SK-N-SH (cell line): ENCODE measurements around the gene TRPV6. TPM values are rescaled to one million over a fixed set of nuclear protein-coding genes. Genes with fewer than 3 reads are reported as not detected.

Experiments used
- CTCF ChIA-PET: fragments of 300-600, 350-600 bp; formaldehyde crosslinking; extraction: SDS; loops from one replicate; lab custom pipeline; 2021; lab: Yijun Ruan, JAX
- POLR2A ChIA-PET: fragments of 350-600 bp; sonication (Branson Sonifier 250); formaldehyde crosslinking; extraction: SDS; loops from one replicate; lab custom pipeline; 2020; ENCODE audit warnings: antibody characterized with exemption, inconsistent platforms; lab: Yijun Ruan, JAX
- DNase-seq: peaks from one replicate; pipeline ENCODE4 v3.0.0; 2012
- H2AFZ ChIP-seq: fragments of 200-600 bp; sonication (generic); 2 replicates; pipeline ENCODE4 v1.8.1; 2016; ENCODE audit warnings: antibody characterized with exemption, mild to moderate bottlenecking, low read depth
- H3F3A ChIP-seq: fragments of 200-600 bp; sonication (generic); replicated peaks from 2 replicates; pipeline ENCODE3; 2016; ENCODE audit warnings: antibody characterized with exemption, mild to moderate bottlenecking; ENCODE audit not compliant: insufficient read depth
- H3K27ac ChIP-seq, 2 experiments: fragments of 200-500 bp in 1 of 2; fragments of 200-600 bp in 1 of 2; sonication (Bioruptor generic) in 1 of 2; sonication (generic), shearing (Covaris generic) in 1 of 2; 2 replicates each; pipeline versions ENCODE4 v1.5.1 to v1.6.1; 2014 to 2016; ENCODE audit warnings: low read depth in 2 of 2, inconsistent platforms in 1 of 2, low read length in 1 of 2, mild to moderate bottlenecking in 1 of 2, mixed read lengths in 1 of 2
- H3K27me3 ChIP-seq: fragments of 200-600 bp; sonication (generic), shearing (Covaris generic); 2 replicates; pipeline ENCODE4 v1.6.1; 2016; ENCODE audit warnings: mixed run types; ENCODE audit not compliant: insufficient read depth
- H3K36me3 ChIP-seq, 2 experiments: fragments of 200-500 bp in 1 of 2; fragments of 200-600 bp in 1 of 2; sonication (Bioruptor generic) in 1 of 2; sonication (generic) in 1 of 2; replicated peaks in 1 of 2; 2 replicates each; pipeline versions ENCODE3 to v1.5.1; 2014 to 2016; ENCODE audit warnings: low read length in 1 of 2, mild to moderate bottlenecking in 1 of 2; ENCODE audit not compliant: insufficient read depth in 2 of 2, control insufficient read depth in 1 of 2
- H3K4me1 ChIP-seq, 2 experiments: fragments of 200-500 bp in 1 of 2; fragments of 200-600 bp in 1 of 2; sonication (Bioruptor generic) in 1 of 2; sonication (generic), shearing (Covaris generic) in 1 of 2; 2 replicates each; pipeline versions ENCODE4 v1.5.1 to v1.6.1; 2014 to 2016; ENCODE audit warnings: low read depth in 1 of 2, low read length in 1 of 2, mixed run types in 1 of 2; ENCODE audit not compliant: insufficient read depth in 2 of 2, control insufficient read depth in 1 of 2
- H3K4me2 ChIP-seq: fragments of 200-600 bp; sonication (generic), shearing (Covaris generic); 2 replicates; pipeline ENCODE4 v1.6.1; 2017; ENCODE audit warnings: mixed run types
- H3K4me3 ChIP-seq, 2 experiments: fragments of 200-500 bp in 1 of 2; fragments of 200-600 bp in 1 of 2; sonication (Bioruptor generic) in 1 of 2; sonication (generic), shearing (Covaris generic) in 1 of 2; 2 replicates each; pipeline versions ENCODE4 v1.5.1 to v1.8.1; 2014 to 2016; ENCODE audit warnings: low read depth in 2 of 2, inconsistent platforms in 1 of 2, low read length in 1 of 2, mild to moderate bottlenecking in 1 of 2, mixed read lengths in 1 of 2, moderate library complexity in 1 of 2
- H3K79me2 ChIP-seq: fragments of 200-600 bp; sonication (generic); 2 replicates; pipeline ENCODE4 v1.8.1; 2017; ENCODE audit warnings: mild to moderate bottlenecking; ENCODE audit not compliant: insufficient read depth
- H3K9ac ChIP-seq: fragments of 200-600 bp; sonication (generic); 2 replicates; pipeline ENCODE4 v1.6.1; 2017; ENCODE audit warnings: mixed run types
- H3K9me2 ChIP-seq: fragments of 200-600 bp; sonication (generic); 2 replicates; pipeline ENCODE4 v1.6.1; 2017; ENCODE audit warnings: mixed run types
- H3K9me3 ChIP-seq: fragments of 200-600 bp; sonication (generic); 2 replicates; pipeline ENCODE4 v1.6.1; 2017; ENCODE audit warnings: mixed run types, mild to moderate bottlenecking, moderate library complexity
- H4K20me1 ChIP-seq: fragments of 200-600 bp; sonication (generic); 2 replicates; pipeline ENCODE4 v1.6.1; 2017; ENCODE audit warnings: mild to moderate bottlenecking, mixed run types; ENCODE audit not compliant: insufficient read depth
- ELF1 ChIP-seq: IDR thresholded peaks from 2 replicates; pipeline ENCODE4 v1.4.0; 2012
- EZH2phosphoT487 ChIP-seq: fragments of 200-600 bp; sonication (generic); IDR thresholded peaks from 2 replicates; pipeline ENCODE4 v1.6.1; 2017; ENCODE audit warnings: low read depth, mixed run types, mild to moderate bottlenecking, antibody characterized with exemption, moderate library complexity, borderline replicate concordance
- FOXJ3 ChIP-seq: sonication (generic); formaldehyde crosslinking; IDR thresholded peaks from 2 replicates; pipeline ENCODE4 v1.5.1; 2020; ENCODE audit warnings: mild to moderate bottlenecking, missing genetic modification reagents
- GABPA ChIP-seq: IDR thresholded peaks from 2 replicates; pipeline ENCODE4 v1.4.0; 2012; ENCODE audit warnings: low read depth, mild to moderate bottlenecking
- JUND ChIP-seq: IDR thresholded peaks from 2 replicates; pipeline ENCODE4 v1.4.0; 2012
- MXI1 ChIP-seq: IDR thresholded peaks from 2 replicates; pipeline ENCODE4 v1.6.1; 2012; ENCODE audit warnings: mild to moderate bottlenecking, low read depth, low read length, improper control_type of control experiment
- NRF1 ChIP-seq: IDR thresholded peaks from 2 replicates; pipeline ENCODE4 v1.6.1; 2012; ENCODE audit warnings: low read depth, mild to moderate bottlenecking, low read length
- RAD21 ChIP-seq: IDR thresholded peaks from 2 replicates; pipeline ENCODE4 v1.6.1; 2012; ENCODE audit warnings: mild to moderate bottlenecking, low read length
- RXRA ChIP-seq: IDR thresholded peaks from 2 replicates; pipeline ENCODE4 v1.4.0; 2012; ENCODE audit warnings: low read depth, mild to moderate bottlenecking, borderline replicate concordance
- SMC3 ChIP-seq: IDR thresholded peaks from 2 replicates; pipeline ENCODE4 v1.6.1; 2012; ENCODE audit warnings: low read depth, low read length, improper control_type of control experiment
- TCF12 ChIP-seq: IDR thresholded peaks from 2 replicates; pipeline ENCODE4 v1.4.0; 2012
- WGBS: methylation state at CpG from one replicate; pipeline ENCODE4 v1.1.6; 2017; ENCODE audit warnings: low lambda C conversion rate; 5-methylcytosine and 5-hydroxymethylcytosine counted together
- polyA plus RNA-seq, 3 experiments: library from polyadenylated mRNA; depleted of rRNA; stranded (reverse); fragments of >200 nt; gene quantifications; 2 replicates each; pipeline ENCODE4 v1.2.3, GENCODE V29; 2012
- TF ChIP-seq, protein P1 (sequence below): IDR thresholded peaks from 2 replicates; pipeline ENCODE4 v1.4.0; 2012; ENCODE audit warnings: low read depth, borderline replicate concordance
- TF ChIP-seq, protein P2 (sequence below): fragments of 200-600 bp; sonication (generic); IDR thresholded peaks from 2 replicates; pipeline ENCODE4 v1.6.1; 2017; ENCODE audit warnings: antibody characterized with exemption, mild to moderate bottlenecking, moderate library complexity
- TF ChIP-seq, protein P3 (sequence below): IDR thresholded peaks from 2 replicates; pipeline ENCODE4; 2012
- TF ChIP-seq, protein P4 (sequence below): fragments of 150-350 bp; IDR thresholded peaks from 2 replicates; pipeline ENCODE4 v1.6.1; 2016; ENCODE audit warnings: mild to moderate bottlenecking, low read depth, low read length
- TF ChIP-seq, protein P5 (sequence below): fragments of 150-350 bp; IDR thresholded peaks from 2 replicates; pipeline ENCODE4 v1.6.1; 2017; ENCODE audit warnings: antibody characterized with exemption, low read length, low read depth, borderline replicate concordance

The TRPV6 gene
- polyA plus RNA-seq, 1 of the 3 experiments (the other 2 are of a cell fraction) = not detected

DNA sequence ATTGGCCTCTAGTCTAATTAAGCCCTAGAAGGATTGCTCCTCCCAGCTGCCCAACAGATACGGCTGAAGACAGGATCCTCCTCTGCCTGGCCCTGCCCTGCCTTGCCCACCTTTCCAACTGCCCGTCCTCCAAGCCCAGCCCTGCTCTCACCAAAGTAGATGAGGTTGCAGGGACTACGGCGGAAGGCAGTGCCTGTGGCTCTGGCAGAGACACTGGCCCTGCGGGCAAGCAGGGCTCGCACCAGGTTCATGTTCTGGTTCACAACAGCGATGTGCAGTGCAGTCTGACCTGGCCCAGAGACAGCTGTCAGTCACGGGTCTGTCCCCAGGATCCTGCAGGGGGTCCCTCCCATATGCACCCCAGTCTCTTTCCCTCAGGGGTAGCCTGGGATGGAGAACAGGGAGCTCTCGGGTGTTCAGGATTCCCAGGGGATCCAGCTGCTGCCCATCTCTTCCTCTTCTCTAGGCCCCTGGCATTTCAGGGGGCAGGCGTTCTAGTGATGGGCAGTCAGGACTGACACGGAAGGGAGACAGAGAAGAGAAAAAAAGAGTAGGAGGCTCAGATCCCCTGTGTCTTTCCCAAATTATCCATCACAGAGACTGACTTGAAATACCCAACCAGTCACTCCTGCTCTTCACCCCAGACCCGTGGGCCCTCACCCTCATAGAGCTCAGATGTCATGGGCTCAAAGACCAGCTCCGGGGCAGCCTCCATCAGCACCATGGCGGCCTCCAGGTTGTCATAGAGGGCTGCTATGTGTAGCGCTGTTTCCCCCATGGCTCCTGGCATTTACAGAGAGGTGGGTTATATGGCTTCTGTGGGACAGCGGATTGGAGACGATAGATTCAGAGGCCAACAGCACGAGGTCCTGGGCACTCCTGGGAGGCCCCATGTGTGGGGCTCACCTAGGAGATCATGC lies 8.3 kb downstream of the TRPV6 start:
- no peak overlapping the region for H3K4me3 ChIP-seq
- no peak overlapping the region for H3K9ac ChIP-seq
- ChIA-PET CTCF (interaction anchor here (0.9 to 10.7 kb wide), 3 partner anchors 9 to 338 kb away, joined by 3 to 120 read pairs (median 3); no protein-coding TSS in a partner anchor), POLR2A (no interaction called here)
- H2AFZ ChIP-seq = no peak overlapping the region
- WGBS = 26% methylated on average over 12 of the region's 18 CpGs
- H3K4me2 ChIP-seq = no peak overlapping the region
- H3K27ac ChIP-seq = no peak overlapping the region
- TF ChIP-seq, protein P1, sequence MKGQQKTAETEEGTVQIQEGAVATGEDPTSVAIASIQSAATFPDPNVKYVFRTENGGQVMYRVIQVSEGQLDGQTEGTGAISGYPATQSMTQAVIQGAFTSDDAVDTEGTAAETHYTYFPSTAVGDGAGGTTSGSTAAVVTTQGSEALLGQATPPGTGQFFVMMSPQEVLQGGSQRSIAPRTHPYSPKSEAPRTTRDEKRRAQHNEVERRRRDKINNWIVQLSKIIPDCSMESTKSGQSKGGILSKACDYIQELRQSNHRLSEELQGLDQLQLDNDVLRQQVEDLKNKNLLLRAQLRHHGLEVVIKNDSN = no peak
- no peak for TF ChIP-seq RXRA
- no peak for TF ChIP-seq NRF1
- TF ChIP-seq MXI1 = no peak
- TF ChIP-seq FOXJ3 (CRISPR knock-in tag) = no peak
- TF ChIP-seq, protein P2, sequence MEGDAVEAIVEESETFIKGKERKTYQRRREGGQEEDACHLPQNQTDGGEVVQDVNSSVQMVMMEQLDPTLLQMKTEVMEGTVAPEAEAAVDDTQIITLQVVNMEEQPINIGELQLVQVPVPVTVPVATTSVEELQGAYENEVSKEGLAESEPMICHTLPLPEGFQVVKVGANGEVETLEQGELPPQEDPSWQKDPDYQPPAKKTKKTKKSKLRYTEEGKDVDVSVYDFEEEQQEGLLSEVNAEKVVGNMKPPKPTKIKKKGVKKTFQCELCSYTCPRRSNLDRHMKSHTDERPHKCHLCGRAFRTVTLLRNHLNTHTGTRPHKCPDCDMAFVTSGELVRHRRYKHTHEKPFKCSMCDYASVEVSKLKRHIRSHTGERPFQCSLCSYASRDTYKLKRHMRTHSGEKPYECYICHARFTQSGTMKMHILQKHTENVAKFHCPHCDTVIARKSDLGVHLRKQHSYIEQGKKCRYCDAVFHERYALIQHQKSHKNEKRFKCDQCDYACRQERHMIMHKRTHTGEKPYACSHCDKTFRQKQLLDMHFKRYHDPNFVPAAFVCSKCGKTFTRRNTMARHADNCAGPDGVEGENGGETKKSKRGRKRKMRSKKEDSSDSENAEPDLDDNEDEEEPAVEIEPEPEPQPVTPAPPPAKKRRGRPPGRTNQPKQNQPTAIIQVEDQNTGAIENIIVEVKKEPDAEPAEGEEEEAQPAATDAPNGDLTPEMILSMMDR = no peak
- TF ChIP-seq, protein P3, sequence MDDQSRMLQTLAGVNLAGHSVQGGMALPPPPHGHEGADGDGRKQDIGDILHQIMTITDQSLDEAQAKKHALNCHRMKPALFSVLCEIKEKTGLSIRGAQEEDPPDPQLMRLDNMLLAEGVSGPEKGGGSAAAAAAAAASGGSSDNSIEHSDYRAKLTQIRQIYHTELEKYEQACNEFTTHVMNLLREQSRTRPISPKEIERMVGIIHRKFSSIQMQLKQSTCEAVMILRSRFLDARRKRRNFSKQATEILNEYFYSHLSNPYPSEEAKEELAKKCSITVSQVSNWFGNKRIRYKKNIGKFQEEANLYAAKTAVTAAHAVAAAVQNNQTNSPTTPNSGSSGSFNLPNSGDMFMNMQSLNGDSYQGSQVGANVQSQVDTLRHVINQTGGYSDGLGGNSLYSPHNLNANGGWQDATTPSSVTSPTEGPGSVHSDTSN = no peak
- no peak for DNase-seq
- H3K79me2 ChIP-seq = no peaks in the 10 kb centered on the region
- H3K9me3 ChIP-seq = no peaks in the 10 kb centered on the region
- H3K27me3 ChIP-seq = peaks cover 64% of the 10 kb centered on the region; the same call in 1 of the 2 replicates
- H4K20me1 ChIP-seq = no peaks in the 10 kb centered on the region
- H3K4me1 ChIP-seq = no peaks in the 10 kb centered on the region
- H3K9me2 ChIP-seq = no peaks in the 10 kb centered on the region
- H3F3A ChIP-seq = no peaks in the 10 kb centered on the region
- no peaks in the 10 kb centered on the region for H3K36me3 ChIP-seq

DNA sequence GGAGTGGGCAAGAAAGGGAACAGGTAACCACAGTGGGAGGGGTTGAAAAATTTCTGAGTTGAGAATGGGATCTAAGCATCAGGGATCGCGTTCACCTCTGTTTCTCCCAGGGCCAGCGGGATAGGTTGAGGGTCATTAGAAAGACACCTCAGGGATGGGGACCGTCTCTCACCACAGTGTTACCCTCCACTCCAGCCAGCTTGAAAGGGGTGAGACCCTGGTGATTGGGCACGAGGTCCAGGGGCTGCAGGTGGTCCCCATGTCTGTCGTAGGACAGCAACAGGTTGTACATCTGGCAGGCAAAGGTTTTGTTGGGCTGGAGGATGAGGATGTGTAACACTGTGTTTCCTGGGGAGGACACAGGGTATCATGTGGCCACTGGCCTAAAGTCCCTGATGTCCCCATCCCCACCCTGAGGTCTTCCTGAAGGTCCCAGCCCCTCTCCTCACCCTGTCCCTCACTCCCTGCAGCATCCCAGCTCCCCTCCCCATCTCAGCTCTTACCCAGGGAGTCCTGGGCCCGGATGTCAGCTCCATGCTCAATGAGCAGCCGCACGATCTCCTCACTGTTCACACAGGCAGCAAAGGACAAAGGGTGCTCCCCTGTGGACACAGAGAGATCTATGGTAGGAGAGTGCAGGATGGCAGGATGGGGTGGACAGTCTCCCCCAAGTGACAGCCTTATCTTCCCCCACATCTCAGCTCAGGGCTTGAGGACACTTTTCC lies 9.1 kb downstream of the TRPV6 start:
- H3K4me3 ChIP-seq = no peak overlapping the region

More for the DNA sequence above, 9.1 kb downstream of the TRPV6 start:
- Histone ChIP-seq H3K9ac (no peak overlapping the region), H3K4me2 (no peak overlapping the region), H4K20me1 (no peaks in the 10 kb centered on the region), H3K27me3 (peaks cover 56% of the 10 kb centered on the region; the same call in 1 of the 2 replicates), H3F3A (no peaks in the 10 kb centered on the region), H3K9me2 (no peaks in the 10 kb centered on the region), H2AFZ (no peak overlapping the region), H3K4me1 (no peaks in the 10 kb centered on the region), H3K36me3 (no peaks in the 10 kb centered on the region), H3K79me2 (no peaks in the 10 kb centered on the region), H3K9me3 (no peaks in the 10 kb centered on the region), H3K27ac (no peak overlapping the region)
- CTCF ChIA-PET = interaction anchor here (10.7 kb wide), 1 partner anchor 8 kb away, joined by 120 read pairs; no protein-coding TSS in a partner anchor
- TF ChIP-seq, protein P4, sequence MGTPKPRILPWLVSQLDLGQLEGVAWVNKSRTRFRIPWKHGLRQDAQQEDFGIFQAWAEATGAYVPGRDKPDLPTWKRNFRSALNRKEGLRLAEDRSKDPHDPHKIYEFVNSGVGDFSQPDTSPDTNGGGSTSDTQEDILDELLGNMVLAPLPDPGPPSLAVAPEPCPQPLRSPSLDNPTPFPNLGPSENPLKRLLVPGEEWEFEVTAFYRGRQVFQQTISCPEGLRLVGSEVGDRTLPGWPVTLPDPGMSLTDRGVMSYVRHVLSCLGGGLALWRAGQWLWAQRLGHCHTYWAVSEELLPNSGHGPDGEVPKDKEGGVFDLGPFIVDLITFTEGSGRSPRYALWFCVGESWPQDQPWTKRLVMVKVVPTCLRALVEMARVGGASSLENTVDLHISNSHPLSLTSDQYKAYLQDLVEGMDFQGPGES = no peak
- TF ChIP-seq JUND (no peak), EZH2phosphoT487 (no peak), NRF1 (no peak), SMC3 (no peak), GABPA (no peak), ELF1 (no peak), RAD21 (no peak), TCF12 (no peak)
- TF ChIP-seq, protein P5, sequence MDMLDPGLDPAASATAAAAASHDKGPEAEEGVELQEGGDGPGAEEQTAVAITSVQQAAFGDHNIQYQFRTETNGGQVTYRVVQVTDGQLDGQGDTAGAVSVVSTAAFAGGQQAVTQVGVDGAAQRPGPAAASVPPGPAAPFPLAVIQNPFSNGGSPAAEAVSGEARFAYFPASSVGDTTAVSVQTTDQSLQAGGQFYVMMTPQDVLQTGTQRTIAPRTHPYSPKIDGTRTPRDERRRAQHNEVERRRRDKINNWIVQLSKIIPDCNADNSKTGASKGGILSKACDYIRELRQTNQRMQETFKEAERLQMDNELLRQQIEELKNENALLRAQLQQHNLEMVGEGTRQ = no peak
- DNase-seq = no peak
- WGBS = 30% methylated on average over 9 of the region's 9 CpGs
- POLR2A ChIA-PET = no interaction called here
